Ectodermal cell (in vitro differentiated cells): ENCODE data around the gene ARID2.

Source experiments
- H3K27ac ChIP-seq: 2 replicates; pipeline ENCODE4 v1.7.0; 2013; ENCODE audit warnings: mild to moderate bottlenecking, low read depth, low read length; ENCODE audit not compliant: insufficient read depth, poor library complexity, severe bottlenecking
- H3K27me3 ChIP-seq: 2 replicates; pipeline ENCODE4 v1.7.0; 2013; ENCODE audit warnings: mild to moderate bottlenecking, low read length; ENCODE audit not compliant: insufficient read depth, control insufficient read depth, poor library complexity, severe bottlenecking
- H3K36me3 ChIP-seq: one replicate; pipeline ENCODE4 v1.7.0; 2013; ENCODE audit warnings: low read length; ENCODE audit not compliant: control insufficient read depth, insufficient read depth
- H3K4me1 ChIP-seq: one replicate; pipeline ENCODE4 v1.7.0; 2013; ENCODE audit warnings: low read length; ENCODE audit not compliant: control insufficient read depth, insufficient read depth
- H3K4me3 ChIP-seq: 2 replicates; pipeline ENCODE4 v1.7.0; 2013; ENCODE audit warnings: low read depth, low read length, control low read depth; ENCODE audit not compliant: insufficient read depth
- H3K9me3 ChIP-seq: 2 replicates; pipeline ENCODE4 v1.7.0; 2013; ENCODE audit warnings: mild to moderate bottlenecking, low read length, moderate library complexity; ENCODE audit not compliant: control insufficient read depth
- WGBS, 2 experiments: methylation state at CpG; one replicate each; pipeline ENCODE4 v1.1.7; 2013; ENCODE audit warnings: missing lambda C conversion rate in 2 of 2; 5-methylcytosine and 5-hydroxymethylcytosine counted together

ARID2 gene

DNA sequence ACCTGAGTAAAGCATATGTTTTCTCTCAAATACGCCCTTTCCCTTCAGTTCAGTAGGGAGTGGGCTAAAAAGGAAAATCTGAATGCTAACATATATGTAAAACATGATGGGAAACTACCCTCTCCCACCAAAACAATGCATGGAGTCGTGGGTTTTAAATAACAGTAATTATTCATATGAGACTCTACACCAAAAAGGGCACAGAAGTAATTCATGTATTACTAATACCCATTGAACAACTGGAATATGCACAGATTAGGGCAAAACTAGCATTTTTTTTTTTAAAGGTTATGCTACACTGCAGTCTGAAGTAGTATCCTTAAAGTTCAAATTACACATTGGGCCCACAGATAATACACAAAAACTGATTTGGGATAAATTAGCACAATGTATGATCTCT is 8.1 kb upstream of the ARID2 start:
- H3K9me3 ChIP-seq, result no peaks in the 10 kb centered on the region
- H3K4me1 ChIP-seq, result no peaks in the 10 kb centered on the region
- H3K4me3 ChIP-seq, result no peak overlapping the region
- H3K27ac ChIP-seq, result no peak overlapping the region
- no peaks in the 10 kb centered on the region for H3K36me3 ChIP-seq
- H3K27me3 ChIP-seq, result no peaks in the 10 kb centered on the region
- WGBS, 2 experiments, result 83% methylated on average over 2 of the region's 2 CpGs; no CpG with 5 or more reads in 1 of the 2 experiments

- no peaks in the 10 kb centered on the region for H3K4me1 ChIP-seq
- H3K9me3 ChIP-seq, result no peaks in the 10 kb centered on the region
- no peaks in the 10 kb centered on the region for H3K27me3 ChIP-seq
- H3K36me3 ChIP-seq, result no peaks in the 10 kb centered on the region
- no peak overlapping the region for H3K4me3 ChIP-seq
- WGBS, 2 experiments, result 96 to 97% methylated on average over 7 of the region's 7 CpGs
- H3K27ac ChIP-seq, result no peak overlapping the region
Observed at GRCh38 chr12:45721954-45722353, 7.6 kb upstream of the ARID2 start.

DNA sequence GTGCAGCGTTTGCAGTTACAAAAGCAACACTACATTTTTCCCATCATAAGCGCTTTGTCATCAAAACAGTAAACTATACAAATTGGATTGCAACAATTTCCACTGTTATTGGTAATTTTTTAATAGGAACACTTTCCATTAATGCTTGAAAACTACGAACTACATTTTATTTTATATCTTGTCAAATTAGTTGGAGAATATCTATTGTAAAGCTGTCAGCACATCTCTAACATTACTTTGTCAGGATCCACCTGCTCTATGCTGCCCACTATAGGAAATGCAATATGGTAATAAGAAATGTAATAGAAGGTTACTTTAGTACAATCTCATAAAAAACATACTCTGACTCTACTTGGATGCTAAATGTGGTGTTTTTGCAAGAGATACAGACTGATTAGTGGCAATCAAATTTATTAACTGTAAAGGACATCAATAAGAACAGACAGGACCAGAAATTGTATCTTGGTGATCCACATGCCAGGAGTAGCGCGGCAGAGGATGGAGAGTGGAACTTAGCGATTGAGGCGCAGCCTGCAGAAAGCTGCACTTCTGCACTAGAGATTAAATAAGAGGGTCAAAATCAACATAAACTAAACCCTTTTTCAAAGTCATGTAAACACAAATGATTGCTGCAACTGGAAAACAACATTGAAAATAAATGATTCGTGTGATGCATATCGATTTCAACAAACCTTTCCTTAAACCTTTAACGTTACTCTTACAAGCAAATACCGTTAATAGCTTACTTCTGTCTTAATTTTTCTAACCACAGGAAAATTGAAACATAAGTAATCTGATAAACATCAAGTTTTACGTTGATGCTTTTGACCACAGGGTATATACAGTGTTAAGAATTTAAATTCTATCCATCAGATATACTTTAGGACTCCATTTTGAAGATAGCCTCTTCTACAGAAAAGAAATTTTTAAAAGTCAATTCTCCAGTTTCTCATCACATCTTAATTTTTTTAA is 3.6 kb upstream of the ARID2 start:
- no peaks in the 10 kb centered on the region for H3K4me1 ChIP-seq
- no peaks in the 10 kb centered on the region for H3K36me3 ChIP-seq
- no peak overlapping the region for H3K27ac ChIP-seq
- H3K4me3 ChIP-seq, result peak overlapping the region; percentile 78
- no peaks in the 10 kb centered on the region for H3K9me3 ChIP-seq
- WGBS, 2 experiments, result 12 to 17% methylated on average over 9 to 12 of the region's 12 CpGs
- no peaks in the 10 kb centered on the region for H3K27me3 ChIP-seq

GRCh38 chr12:45726603-45727300 is 2.8 kb upstream of the ARID2 start:
- Histone ChIP-seq H3K4me1 (no peaks in the 10 kb centered on the region), H3K9me3 (no peaks in the 10 kb centered on the region), H3K27ac (peak overlapping the region; percentile 83), H3K36me3 (no peaks in the 10 kb centered on the region), H3K27me3 (no peaks in the 10 kb centered on the region), H3K4me3 (peak overlapping the region; percentile 78)
- 0% methylated on average over 42 of the region's 42 CpGs for WGBS, 2 experiments

DNA sequence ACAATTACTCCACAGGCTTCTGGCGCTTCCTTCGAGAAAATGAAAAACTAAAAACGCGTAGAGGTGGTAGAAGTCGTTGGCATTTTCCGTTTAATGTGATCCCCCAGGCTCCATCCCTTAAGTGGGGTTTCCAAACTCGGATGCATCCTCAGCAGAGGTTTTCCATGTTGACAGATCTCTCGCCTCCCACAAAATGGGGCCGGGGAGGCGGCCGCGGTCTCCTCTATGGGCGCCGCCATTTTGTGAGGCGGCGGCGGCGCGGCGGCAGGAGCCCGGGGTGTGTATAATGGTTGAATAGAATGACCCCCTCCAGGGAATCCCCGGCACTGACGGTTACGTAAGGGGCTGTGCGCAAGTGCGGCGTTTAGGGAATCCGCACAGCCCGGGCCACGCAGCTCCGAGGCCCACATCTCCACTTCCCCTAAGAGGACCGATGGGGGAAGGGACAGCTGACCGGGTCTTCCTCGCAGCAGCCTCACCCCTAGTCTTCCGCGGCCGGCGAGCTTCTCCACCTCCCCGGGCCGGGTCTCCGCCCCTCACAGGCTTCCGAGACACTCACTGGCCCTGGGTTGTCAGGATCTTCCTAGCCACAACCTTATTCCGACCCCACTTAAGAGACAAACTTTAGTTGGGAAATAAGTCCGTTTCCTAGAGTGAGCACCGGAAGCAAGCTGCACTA is 2.1 kb upstream of the ARID2 start:
- peak overlapping the region; percentile 78 for H3K4me3 ChIP-seq
- H3K9me3 ChIP-seq, result no peaks in the 10 kb centered on the region
- 0% methylated on average over 45 of the region's 45 CpGs for WGBS, 2 experiments
- no peaks in the 10 kb centered on the region for H3K4me1 ChIP-seq
- peak overlapping the region; percentile 83 for H3K27ac ChIP-seq
- no peaks in the 10 kb centered on the region for H3K27me3 ChIP-seq
- no peaks in the 10 kb centered on the region for H3K36me3 ChIP-seq

- H3K4me1 ChIP-seq, result no peaks in the 10 kb centered on the region
- peak overlapping the region; percentile 78 for H3K4me3 ChIP-seq
- no peaks in the 10 kb centered on the region for H3K27me3 ChIP-seq
- peak overlapping the region; percentile 83 for H3K27ac ChIP-seq
- WGBS, 2 experiments, result 0 to 1% methylated on average over 9 to 14 of the region's 17 CpGs
- no peaks in the 10 kb centered on the region for H3K9me3 ChIP-seq
- H3K36me3 ChIP-seq, result no peaks in the 10 kb centered on the region
Observed at GRCh38 chr12:45727980-45728629, 1.4 kb upstream of the ARID2 start.

- no peaks in the 10 kb centered on the region for H3K9me3 ChIP-seq
- no peaks in the 10 kb centered on the region for H3K4me1 ChIP-seq
- no peaks in the 10 kb centered on the region for H3K36me3 ChIP-seq
- H3K27ac ChIP-seq, result peak overlapping the region; percentile 90
- H3K27me3 ChIP-seq, result no peaks in the 10 kb centered on the region
- H3K4me3 ChIP-seq, result peak overlapping the region; percentile 78
- 0% methylated on average over 65 of the region's 65 CpGs for WGBS, 2 experiments
Observed at GRCh38 chr12:45728630-45729232, 775 bp upstream of the ARID2 start.

DNA sequence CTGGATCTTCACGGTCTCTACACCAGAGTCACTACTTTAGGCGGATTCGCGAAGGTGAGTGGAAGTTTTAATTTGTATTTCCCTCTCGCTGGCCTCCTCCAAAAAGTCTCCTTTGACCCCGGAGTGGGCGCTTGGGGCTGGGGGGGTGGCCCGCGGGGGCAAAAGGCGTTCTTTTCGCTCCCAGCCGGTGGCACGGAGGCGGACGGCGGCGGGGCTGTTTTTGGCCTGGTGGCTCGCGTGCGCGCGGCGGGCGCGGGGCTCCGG is 510 bp downstream of the ARID2 start:
- 0% methylated on average over 26 of the region's 26 CpGs for WGBS, 2 experiments
- no peaks in the 10 kb centered on the region for H3K36me3 ChIP-seq
- peak overlapping the region; percentile 78 for H3K4me3 ChIP-seq
- no peaks in the 10 kb centered on the region for H3K4me1 ChIP-seq
- no peaks in the 10 kb centered on the region for H3K27me3 ChIP-seq
- H3K9me3 ChIP-seq, result no peaks in the 10 kb centered on the region
- peak overlapping the region; percentile 89 for H3K27ac ChIP-seq

GRCh38 chr12:45730348-45731189 is 1.1 kb downstream of the ARID2 start:
- WGBS, 2 experiments, result 0% methylated on average over 64 to 67 of the region's 67 CpGs
- Histone ChIP-seq H3K36me3 (peaks cover 3% of the 10 kb centered on the region), H3K27ac (peak overlapping the region; percentile 84), H3K9me3 (no peaks in the 10 kb centered on the region), H3K4me1 (no peaks in the 10 kb centered on the region), H3K27me3 (no peaks in the 10 kb centered on the region), H3K4me3 (peak overlapping the region; percentile 78)
